ENCODE results near the gene AKAP8L.

GRCh38 chr19:15422296-15423075 lies 3.7 kb upstream of the AKAP8L start:
- no peak for TF ChIP-seq POLR2AphosphoS5 (IDR thresholded peaks at IDR 0.05)
- TF ChIP-seq, protein P1, sequence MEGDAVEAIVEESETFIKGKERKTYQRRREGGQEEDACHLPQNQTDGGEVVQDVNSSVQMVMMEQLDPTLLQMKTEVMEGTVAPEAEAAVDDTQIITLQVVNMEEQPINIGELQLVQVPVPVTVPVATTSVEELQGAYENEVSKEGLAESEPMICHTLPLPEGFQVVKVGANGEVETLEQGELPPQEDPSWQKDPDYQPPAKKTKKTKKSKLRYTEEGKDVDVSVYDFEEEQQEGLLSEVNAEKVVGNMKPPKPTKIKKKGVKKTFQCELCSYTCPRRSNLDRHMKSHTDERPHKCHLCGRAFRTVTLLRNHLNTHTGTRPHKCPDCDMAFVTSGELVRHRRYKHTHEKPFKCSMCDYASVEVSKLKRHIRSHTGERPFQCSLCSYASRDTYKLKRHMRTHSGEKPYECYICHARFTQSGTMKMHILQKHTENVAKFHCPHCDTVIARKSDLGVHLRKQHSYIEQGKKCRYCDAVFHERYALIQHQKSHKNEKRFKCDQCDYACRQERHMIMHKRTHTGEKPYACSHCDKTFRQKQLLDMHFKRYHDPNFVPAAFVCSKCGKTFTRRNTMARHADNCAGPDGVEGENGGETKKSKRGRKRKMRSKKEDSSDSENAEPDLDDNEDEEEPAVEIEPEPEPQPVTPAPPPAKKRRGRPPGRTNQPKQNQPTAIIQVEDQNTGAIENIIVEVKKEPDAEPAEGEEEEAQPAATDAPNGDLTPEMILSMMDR (IDR thresholded peaks at IDR 0.05) = no peak
- no peak for TF ChIP-seq POLR2A (IDR thresholded peaks at IDR 0.05; ENCODE audit: low read depth)

Measured in esophagus muscularis mucosa (tissue), 3 donors.